SK-MEL-5 (cell line): ENCODE measurements around the gene PARP11. TPM values are rescaled to one million over a fixed set of nuclear protein-coding genes. Genes with fewer than 3 reads are reported as not detected.

Source experiments
- DNase-seq: peaks from one replicate; pipeline ENCODE4 v3.0.0-alpha.2; 2016; ENCODE audit warnings: low read depth, low spot score
- in situ Hi-C: cut with HindIII; loops from 2 replicates; pipeline ENCODE4 v1.10.0; 2016; ENCODE audit warnings: low sequenced_read_pairs, high pct_unique_total_duplicates, low pct_unique_long_range_greater_than_20kb
- total RNA-seq: library from RNA; depleted of rRNA; stranded (reverse); fragments of >200 nt; shearing (Covaris generic); gene quantifications from 2 replicates; pipeline ENCODE4 v1.2.3, GENCODE V29; 2014

PARP11 gene
- total RNA-seq, 1 experiment from 2014 or later, result 4.4 TPM

DNA sequence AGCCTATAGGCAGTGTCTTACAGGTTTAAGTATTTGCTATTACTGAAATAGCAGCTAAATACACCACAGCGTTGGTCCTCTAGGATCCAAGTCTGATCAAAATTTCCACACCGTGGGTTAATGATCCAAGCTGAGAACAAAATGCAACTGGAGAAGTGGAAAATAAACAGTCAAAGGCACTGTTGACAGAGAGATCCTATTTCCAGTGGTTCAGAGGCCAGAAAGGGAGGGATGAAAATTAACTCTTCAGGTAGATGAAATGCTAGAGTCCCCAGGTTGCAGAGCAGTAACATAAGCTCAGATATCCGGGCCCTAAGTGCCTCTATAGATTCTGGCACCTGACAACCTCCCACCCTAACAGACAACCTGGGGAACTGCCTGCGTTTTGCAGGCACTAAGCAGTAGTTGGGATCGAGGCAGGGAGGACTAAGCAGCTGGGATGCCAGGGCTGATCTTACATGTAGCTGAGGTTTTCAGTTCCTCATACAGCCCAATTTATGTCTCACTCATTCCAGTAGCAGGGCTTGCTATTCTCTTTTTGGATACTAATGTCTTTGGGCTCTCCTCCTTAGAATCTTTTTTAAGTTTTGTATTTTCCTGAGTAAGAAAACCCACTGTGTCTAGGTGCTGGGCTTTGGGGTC lies 77.6 kb downstream of the PARP11 start:
- in situ Hi-C loops, result no loop called here
- no peak for DNase-seq

DNA sequence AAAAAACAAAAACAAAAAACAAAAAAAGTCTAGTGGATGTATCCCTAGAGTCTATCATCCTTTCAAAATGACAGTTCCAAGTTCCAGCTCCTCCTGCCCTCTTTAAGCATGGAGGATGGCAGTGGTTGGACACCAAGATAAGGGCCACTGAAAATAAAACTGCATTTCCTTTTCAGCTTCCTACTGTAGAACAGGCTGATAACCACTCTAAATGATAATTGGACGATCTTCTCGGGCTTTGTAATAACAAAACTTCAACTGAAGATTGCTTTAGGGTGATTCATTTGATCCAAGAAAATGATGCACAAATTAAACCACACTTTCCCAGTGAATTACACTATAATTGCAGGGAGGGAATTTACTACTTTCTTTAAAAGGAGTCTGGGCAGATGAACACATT lies 78.1 kb downstream of the PARP11 start:
- in situ Hi-C loops, result no loop called here

DNA sequence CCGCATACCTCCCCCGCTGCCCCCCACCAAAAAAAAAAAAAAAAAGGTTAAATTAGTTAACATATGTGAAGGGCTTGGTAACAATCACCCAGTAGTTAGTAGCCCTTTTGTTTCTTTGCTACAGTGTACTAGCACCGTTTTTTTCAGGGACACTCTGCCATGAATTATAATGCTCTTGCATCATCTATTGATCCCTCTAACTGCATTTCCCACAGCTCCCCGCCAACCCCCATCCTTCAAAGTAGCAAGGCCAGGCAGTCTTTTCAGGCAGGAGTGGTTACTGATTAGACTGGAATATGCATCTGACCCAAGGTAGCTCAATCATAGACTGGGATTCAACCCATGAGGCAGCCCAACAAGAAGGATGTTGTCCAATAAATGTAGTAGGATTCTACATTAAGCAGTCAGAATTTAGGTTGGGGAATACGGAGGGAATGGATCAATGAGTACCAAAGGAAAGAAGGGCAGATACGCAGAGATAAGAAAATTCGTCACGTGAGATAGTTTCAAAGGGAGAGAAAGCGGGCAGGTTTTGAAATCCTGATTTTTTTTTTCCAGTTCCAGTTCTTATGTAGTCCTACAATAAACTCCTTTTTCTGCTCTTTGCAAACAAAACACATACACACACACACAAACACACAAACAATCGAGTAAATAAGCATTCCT lies 80.4 kb downstream of the PARP11 start:
- DNase-seq, result no peak
- in situ Hi-C loops, result no loop called here

More for the DNA sequence above, 78.1 kb downstream of the PARP11 start:
- no peak for DNase-seq

DNA sequence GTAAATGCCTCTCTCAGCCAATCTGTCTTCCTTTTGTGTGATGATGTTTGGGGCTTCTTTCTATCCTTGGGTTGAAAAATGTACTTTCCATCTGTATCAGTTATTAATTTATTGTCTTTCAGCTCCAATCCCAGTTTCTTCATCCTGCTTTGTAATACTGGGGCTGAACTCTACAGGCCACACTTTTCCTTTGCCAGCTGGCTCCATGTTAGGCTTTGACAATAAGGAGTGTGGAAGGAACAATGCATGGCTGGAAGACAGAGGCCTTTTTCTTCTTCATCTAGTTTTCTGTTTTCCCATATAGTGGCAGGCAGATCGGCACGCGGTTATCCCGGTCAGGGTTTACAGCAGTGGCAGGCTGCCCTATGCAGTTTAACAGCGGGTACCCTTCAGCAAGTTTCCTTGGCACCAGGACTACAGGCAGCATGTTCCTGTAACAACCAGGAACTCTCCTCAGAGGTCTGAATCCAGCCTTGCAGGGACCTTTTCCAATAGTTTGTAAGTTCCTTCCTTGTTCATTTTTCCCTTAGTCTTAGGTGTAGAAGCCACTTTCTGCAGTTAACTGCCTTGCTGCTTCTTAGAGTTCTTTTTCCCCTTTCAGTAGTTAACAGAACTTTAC lies 81.8 kb downstream of the PARP11 start:
- no peak for DNase-seq
- in situ Hi-C loops, result no loop called here

DNA sequence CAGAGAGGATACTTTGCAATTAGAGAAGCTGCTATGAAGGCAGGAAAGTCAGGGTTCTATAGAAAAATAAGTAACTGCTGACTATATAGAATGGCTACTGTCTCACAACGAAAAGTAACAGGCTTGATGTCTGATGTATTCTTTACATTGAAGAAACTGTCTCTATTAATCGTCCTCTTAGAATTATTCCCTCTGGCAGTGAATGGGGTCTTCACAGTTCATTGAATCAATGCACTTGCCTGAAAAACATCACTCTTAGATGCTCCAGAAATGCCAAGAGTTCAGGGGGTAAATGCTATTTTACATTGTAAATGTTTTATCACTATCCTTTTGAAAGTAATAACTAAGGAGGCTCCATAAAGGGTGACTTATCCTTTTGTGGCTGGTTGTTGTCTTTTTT lies 82.6 kb downstream of the PARP11 start:
- no peak for DNase-seq
- in situ Hi-C loops, result no loop called here

DNA sequence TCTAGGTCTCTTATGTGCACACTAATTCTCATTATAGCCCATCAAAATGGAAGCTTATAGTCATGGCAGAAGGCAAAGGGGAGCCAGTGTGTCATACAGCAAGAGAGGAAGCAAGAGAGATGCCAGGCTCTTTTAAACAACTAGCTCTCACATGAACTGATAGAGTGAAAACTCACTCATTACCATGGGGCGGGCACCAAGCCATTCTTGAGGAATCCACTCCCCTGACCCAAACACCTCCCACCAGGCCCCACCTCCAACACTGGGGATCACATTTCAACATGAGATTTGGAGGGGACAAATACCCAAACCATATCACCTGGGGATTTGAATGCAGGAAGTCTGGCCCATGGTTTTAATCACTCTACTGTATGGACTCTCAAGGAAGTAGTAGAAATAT lies 83.4 kb downstream of the PARP11 start:
- in situ Hi-C loops, result no loop called here
- DNase-seq, result no peak

DNA sequence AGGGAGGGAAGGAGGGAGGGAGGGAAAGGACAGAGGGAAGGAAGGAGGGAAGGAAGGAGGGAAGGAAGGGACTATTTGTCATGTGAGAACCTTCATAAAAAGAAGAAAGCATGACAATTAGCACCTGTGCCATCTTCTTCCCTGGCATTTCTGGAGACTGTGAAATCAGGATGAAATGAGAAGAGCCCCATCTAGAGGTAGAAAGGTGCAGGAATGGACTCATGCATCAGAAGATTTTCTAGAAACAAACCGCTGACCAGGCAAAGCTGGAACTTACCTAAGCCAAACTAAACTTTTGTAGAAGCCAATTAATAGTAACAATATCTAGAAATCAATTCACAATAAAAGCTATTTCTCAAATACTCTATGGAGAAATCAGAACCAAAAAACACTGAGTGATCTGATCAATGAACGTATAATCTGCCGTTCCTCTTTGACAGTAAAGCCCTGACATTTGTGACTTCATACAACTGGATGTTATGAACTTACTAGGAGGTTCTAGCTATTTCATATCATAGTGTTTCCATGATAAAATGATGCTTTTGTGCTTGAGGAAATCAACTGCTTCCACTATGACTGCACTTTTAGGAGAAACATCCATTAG lies 95.9 kb downstream of the PARP11 start:
- DNase-seq, result peak; percentile 64
- in situ Hi-C loops, result no loop called here

DNA sequence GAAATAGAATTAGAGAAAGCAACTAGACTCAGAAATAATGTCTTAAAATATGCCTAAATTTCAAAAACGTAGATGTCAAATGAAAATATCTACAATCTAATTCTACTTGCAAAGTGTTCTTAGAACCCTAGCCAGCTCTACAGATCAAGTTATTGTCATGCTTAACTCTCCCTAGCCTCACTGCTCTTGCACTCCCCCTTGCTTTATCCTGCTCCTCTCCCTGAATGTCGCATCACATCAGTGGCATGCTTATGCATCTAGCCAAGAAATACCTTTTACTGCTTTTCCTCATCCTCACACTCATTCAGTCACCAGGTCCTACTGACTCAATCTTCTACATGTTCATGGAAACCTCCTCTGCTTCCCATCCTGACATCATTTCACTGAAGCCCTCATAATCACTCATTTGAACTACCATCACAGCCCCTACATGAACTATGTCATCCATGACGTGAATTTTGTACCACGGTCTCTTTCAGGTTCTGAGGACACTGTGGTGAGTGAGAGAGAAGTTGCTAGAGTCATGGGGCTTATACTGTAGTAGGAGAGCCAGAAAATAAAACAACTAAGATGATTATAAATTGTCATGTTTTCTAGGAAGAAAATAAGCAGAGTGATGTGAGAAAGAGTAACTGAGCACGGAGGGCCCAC lies 97.7 kb downstream of the PARP11 start:
- no peak for DNase-seq
- in situ Hi-C loops, result no loop called here

DNA sequence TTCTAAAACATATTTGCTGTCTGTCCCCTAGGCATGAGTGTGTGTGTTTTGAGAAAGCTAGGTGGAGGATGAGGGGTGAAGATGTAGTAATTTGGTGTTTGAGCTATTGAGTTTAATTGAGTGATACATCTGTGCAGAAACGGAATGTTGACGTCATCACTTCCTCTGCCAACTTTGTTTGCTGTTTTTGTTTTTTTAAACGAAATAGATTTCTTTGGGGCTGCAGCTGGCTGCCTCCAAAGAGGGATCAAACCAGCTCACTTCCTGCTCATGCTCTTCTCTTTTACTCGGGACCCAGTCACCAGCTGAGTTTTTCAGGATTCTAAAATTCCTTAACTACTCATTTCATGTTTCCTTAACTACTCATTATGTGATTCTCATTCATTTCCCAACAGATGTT lies 100.8 kb downstream of the PARP11 start:
- in situ Hi-C loops, result no loop called here
- no peak for DNase-seq

DNA sequence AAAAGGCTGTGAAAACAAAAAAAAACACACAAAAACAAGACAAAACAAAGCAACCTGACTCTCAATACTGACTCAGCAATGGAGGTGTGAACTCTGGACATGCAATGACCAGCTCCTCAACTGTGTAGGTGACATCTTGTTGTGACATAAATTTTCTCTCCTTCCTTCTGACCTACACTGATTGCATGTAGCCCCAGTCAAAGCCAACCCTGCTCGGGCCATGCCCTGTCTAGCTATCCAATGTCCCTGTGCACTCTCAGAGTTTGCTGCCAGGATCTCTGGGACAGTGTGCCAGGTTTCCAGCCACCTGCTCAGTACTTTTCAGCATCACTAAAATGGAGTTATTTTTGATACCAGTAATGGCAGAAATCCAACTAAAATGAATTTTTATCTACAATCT lies 101.3 kb downstream of the PARP11 start:
- no peak for DNase-seq
- in situ Hi-C loops, result no loop called here

DNA sequence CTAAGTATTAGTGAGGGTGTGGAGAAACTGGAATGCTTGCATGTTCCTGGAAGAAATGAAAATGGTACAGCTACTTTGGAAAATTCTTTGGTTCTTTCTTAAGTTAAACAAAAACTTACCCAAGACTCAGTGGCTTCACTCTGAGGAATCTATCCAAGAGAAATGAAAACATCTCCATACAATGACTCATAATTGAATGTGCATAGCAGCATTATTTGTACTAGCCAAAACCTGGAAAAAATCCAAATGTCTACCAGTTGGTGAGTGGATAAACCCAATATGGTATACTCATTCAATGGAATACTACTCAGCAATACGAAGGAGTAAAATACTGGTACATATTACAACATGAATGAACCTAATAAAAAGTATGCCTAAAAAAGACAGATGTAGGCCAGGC lies 102.3 kb downstream of the PARP11 start:
- DNase-seq, result no peak
- in situ Hi-C loops, result no loop called here

DNA sequence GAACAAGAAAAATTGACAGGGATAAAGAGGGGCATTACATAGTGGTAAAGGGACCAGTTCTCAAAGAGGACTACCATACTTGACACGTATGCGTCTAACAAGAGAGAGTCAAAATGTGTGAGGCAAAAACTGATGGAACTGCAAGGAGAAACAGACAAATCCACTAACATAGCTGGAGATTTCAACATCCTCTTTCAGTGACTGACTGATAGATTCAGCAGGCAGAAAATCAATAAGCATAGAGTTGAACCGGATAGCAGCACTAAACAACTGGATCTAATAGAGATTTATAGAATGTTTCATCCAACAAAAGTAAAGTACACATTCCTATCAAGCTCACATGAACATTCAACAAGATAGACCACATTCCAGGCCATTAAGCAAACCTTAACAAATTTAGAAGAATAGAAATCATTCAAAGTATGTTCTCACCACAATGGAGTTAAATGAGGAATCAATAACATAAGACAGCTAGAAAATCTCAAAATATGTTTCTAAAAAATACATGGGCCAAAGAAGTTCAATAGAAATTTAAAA lies 104.2 kb downstream of the PARP11 start:
- in situ Hi-C loops, result no loop called here

DNA sequence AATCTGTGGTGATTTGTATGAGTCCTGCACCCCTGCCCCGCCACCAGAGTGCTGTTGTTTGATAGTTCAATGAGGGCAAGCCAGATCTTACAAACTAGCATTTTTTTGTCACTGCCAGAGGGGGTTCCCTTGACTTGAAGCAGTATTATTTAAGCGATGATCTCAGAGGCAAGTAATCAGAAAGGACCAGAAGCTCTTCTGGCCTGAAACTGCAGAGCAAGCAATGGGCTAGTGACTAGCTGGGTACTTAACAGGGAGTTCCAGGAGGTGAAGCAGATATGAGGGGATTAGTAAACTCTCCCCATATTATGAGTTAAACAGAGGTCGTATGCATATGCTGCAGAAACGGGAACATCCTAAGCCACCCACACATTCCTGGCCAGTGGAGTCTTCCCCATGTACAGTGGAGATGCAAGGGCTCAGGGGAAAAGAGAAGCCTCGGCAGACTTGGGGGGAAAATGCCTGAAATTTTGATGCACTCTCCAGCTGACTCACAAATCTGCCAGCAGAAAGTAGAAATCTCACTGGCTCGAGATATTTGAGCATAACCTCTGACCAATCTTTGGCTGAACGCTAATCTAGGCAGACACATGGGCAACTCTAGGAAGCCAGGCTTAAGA lies 112.0 kb downstream of the PARP11 start:
- in situ Hi-C loops, result no loop called here
- no peak for DNase-seq

More for the DNA sequence above, 104.2 kb downstream of the PARP11 start:
- no peak for DNase-seq

DNA sequence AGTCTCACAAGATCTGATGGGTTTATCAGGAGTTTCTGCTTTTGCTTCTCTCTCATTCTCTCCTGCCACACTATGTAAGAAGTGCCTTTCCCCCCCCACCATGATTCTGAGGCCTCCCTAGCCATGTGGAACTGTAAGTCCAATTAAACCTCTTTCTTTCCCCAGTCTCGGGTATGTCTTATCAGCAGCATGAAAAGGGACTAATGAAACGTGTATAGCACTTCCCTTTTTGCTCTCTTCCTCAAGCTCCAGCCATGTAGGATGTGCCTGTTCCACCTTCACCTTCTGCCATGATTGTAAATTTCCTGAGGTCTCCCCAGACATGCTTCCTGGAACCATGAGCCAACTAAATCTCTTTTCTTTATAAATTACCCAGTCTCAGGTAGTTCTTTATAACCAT lies 113.3 kb downstream of the PARP11 start:
- DNase-seq, result no peak
- in situ Hi-C loops, result no loop called here
